PC-9 (cell line): ENCODE data around the gene FGF9. TPM values are rescaled to one million over a fixed set of nuclear protein-coding genes. Genes with fewer than 3 reads are reported as not detected.
A peak's percentile ranks its signal among the peaks of the same experiment; 100 is the strongest.

Experiments
- BruUV-seq: library from RNA; stranded (reverse); fragments of 400-500 nt; replicated peaks from 2 replicates; lab custom pipeline; 2021; lab: Mats Ljungman, UMichigan
- CTCF ChIA-PET: fragments of 300-600 bp; sonication (Branson Sonifier 250); formaldehyde crosslinking; loops from one replicate; lab custom pipeline; 2022; ENCODE audit warnings: antibody characterized with exemption; lab: Charles Lee
- POLR2A ChIA-PET: fragments of 300-600 bp; sonication (Branson Sonifier 250); formaldehyde crosslinking; loops from one replicate; lab custom pipeline; 2022; ENCODE audit warnings: antibody characterized with exemption; ENCODE audit not compliant: unreplicated experiment; lab: Charles Lee
- DNase-seq, 2 experiments: peaks; one replicate each; pipeline versions ENCODE4 v3.0.0 to v3.0.0-alpha.2; 2015 to 2022; ENCODE audit warnings: mixed read lengths in 1 of 2
- H2AFZ ChIP-seq: fragments of 200-600 bp; sonication (generic); 2 replicates; pipeline ENCODE4 v1.8.1; 2017; ENCODE audit warnings: antibody characterized with exemption
- H3F3A ChIP-seq: fragments of 200-600 bp; sonication (generic); 2 replicates; pipeline ENCODE4 v1.8.1; 2017; ENCODE audit warnings: antibody characterized with exemption, mild to moderate bottlenecking, low read depth; ENCODE audit not compliant: insufficient read depth
- H3K27ac ChIP-seq: fragments of 200-600 bp; sonication (generic); 2 replicates; pipeline ENCODE4 v1.6.1; 2016; ENCODE audit warnings: mixed run types
- H3K27me3 ChIP-seq: fragments of 200-600 bp; sonication (generic); 2 replicates; pipeline ENCODE4 v1.6.1; 2016; ENCODE audit warnings: low read depth, mixed run types; ENCODE audit not compliant: insufficient read depth
- H3K36me3 ChIP-seq: fragments of 200-600 bp; sonication (generic); 2 replicates; pipeline ENCODE4 v1.6.1; 2016; ENCODE audit warnings: low read depth, mixed run types
- H3K4me1 ChIP-seq: fragments of 200-600 bp; sonication (generic); replicated peaks from 2 replicates; pipeline ENCODE4 v1.6.1; 2016; ENCODE audit warnings: mixed run types; ENCODE audit not compliant: insufficient read depth
- H3K4me2 ChIP-seq: fragments of 200-600 bp; sonication (generic); 2 replicates; pipeline ENCODE4 v1.6.1; 2017; ENCODE audit warnings: mixed run types
- H3K4me3 ChIP-seq: fragments of 200-600 bp; sonication (generic); 2 replicates; pipeline ENCODE4 v1.6.1; 2016; ENCODE audit warnings: mixed run types
- H3K79me2 ChIP-seq: fragments of 200-600 bp; sonication (generic); 2 replicates; pipeline ENCODE4 v1.6.1; 2017; ENCODE audit warnings: low read depth, mixed run types
- H3K9me2 ChIP-seq: fragments of 200-600 bp; sonication (generic); 2 replicates; pipeline ENCODE4 v1.8.1; 2017; ENCODE audit warnings: mild to moderate bottlenecking; ENCODE audit not compliant: insufficient read depth
- H3K9me3 ChIP-seq: fragments of 200-600 bp; sonication (generic); 2 replicates; pipeline ENCODE4 v1.8.1; 2016; ENCODE audit warnings: low read depth; ENCODE audit not compliant: insufficient read depth
- H4K20me1 ChIP-seq: fragments of 200-600 bp; sonication (generic); 2 replicates; pipeline ENCODE4 v1.8.1; 2017; ENCODE audit not compliant: insufficient read depth
- EZH2 ChIP-seq: fragments of 200-600 bp; sonication (generic); IDR thresholded peaks from 2 replicates; pipeline ENCODE4 v1.8.0; 2017; ENCODE audit warnings: antibody characterized with exemption, low read depth
- intact Hi-C: fragments of 100-400 bp; cut with micrococcal nuclease; formaldehyde crosslinking; loops from one replicate; pipeline ENCODE4 v1.10.0; 2022; ENCODE audit not compliant: unreplicated experiment
- total RNA-seq: library from RNA; stranded (reverse); gene quantifications from 2 replicates; pipeline ENCODE4 v1.2.3, GENCODE V29; 2021
- TF ChIP-seq, protein P1 (sequence below): fragments of 200-600 bp; sonication (generic); conservative IDR thresholded peaks from 2 replicates; pipeline ENCODE4 v1.6.1; 2017; ENCODE audit warnings: mixed run types, antibody characterized with exemption, mild to moderate bottlenecking, moderate library complexity

Gene FGF9
- total RNA-seq, 1 experiment from 2014 or later: not detected

DNA sequence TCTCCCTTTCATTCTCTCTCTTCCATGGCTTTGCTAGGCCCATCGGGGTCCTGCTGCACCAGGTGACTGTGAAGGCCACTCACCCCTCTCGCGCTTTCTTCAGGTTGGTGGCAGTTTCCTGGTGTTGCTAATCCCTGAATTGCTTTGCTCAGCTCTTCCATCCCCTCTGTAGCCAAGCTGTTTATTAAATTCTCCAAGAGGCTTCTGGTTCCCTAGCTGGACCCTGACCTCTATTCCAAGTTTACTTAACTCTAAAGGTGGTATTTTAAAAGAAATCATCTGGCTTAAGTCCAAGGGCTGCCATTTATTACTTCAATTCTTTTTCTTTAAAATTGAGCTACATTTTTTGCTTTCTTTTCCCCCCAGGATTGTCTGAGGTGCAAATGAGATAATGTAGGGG lies 34.2 kb upstream of the FGF9 start:
- Histone ChIP-seq H3K27me3 (peaks cover 52% of the 10 kb centered on the region), H3K4me1 (peaks cover 5% of the 10 kb centered on the region; the same call in 1 of the 2 replicates), H2AFZ (no peak overlapping the region), H3K9me2 (no peaks in the 10 kb centered on the region), H3K27ac (no peak overlapping the region), H3K9me3 (0 out of 2 replicates have a peak, but pooled peaks cover 2% of the 10 kb centered on the region), H3K36me3 (no peaks in the 10 kb centered on the region), H3K79me2 (no peaks in the 10 kb centered on the region), H3K4me2 (no peak overlapping the region), H3K4me3 (no peak overlapping the region), H3F3A (peaks cover 11% of the 10 kb centered on the region; the same call in 1 of the 2 replicates), H4K20me1 (no peaks in the 10 kb centered on the region)
- BruUV-seq: no TSS peak
- intact Hi-C loops: no loop called here
- DNase-seq: no peak
- POLR2A ChIA-PET: no interaction called here
- no peak for TF ChIP-seq EZH2
- TF ChIP-seq, protein P1, sequence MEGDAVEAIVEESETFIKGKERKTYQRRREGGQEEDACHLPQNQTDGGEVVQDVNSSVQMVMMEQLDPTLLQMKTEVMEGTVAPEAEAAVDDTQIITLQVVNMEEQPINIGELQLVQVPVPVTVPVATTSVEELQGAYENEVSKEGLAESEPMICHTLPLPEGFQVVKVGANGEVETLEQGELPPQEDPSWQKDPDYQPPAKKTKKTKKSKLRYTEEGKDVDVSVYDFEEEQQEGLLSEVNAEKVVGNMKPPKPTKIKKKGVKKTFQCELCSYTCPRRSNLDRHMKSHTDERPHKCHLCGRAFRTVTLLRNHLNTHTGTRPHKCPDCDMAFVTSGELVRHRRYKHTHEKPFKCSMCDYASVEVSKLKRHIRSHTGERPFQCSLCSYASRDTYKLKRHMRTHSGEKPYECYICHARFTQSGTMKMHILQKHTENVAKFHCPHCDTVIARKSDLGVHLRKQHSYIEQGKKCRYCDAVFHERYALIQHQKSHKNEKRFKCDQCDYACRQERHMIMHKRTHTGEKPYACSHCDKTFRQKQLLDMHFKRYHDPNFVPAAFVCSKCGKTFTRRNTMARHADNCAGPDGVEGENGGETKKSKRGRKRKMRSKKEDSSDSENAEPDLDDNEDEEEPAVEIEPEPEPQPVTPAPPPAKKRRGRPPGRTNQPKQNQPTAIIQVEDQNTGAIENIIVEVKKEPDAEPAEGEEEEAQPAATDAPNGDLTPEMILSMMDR: no peak
- CTCF ChIA-PET: interaction anchor here (0.8 kb wide), 1 partner anchor 126 kb away, joined by 3 read pairs; no protein-coding TSS in a partner anchor

DNA sequence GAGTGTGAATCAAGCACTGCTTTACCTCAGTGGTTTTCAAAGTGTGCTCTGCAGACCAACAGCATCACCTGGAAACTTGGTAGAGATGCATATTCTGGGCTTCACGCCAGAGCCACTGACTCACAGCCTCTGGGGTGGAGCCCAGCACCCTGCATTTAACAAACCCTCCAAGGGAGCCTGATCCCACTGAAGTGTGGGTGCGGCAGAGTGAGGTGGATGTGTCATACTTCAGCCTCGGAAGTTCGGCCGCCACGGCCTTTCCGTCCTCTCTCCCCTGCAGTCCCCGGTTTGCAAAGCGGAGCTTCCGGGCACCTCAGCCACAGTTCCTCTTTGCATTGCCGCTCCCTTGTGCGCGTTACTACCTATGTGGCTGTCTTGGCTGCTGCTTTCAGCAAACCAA lies 33.6 kb upstream of the FGF9 start:
- no peak overlapping the region for H3K27ac ChIP-seq
- H3K4me3 ChIP-seq: 0 out of 2 replicates have a peak overlapping the region, but pooled peaks have one; percentile 4
- ChIA-PET CTCF (interaction anchor here (0.8 kb wide), 1 partner anchor 126 kb away, joined by 3 read pairs; no protein-coding TSS in a partner anchor), POLR2A (no interaction called here)
- H3K4me1 ChIP-seq: peaks cover 5% of the 10 kb centered on the region; the same call in 1 of the 2 replicates
- peaks cover 54% of the 10 kb centered on the region for H3K27me3 ChIP-seq
- peak overlapping the region; percentile 52 for H3K4me2 ChIP-seq
- intact Hi-C loops: no loop called here
- DNase-seq: peak; percentile 77 to 79
- TF ChIP-seq, protein P1: no peak
- TF ChIP-seq EZH2: no peak
- H3K9me2 ChIP-seq: no peaks in the 10 kb centered on the region
- H2AFZ ChIP-seq: no peak overlapping the region
- 0 out of 2 replicates have a peak, but pooled peaks cover 2% of the 10 kb centered on the region for H3K9me3 ChIP-seq
- no peaks in the 10 kb centered on the region for H3K36me3 ChIP-seq
- H3F3A ChIP-seq: peaks cover 11% of the 10 kb centered on the region; the same call in 1 of the 2 replicates
- H3K79me2 ChIP-seq: no peaks in the 10 kb centered on the region
- no peaks in the 10 kb centered on the region for H4K20me1 ChIP-seq
- BruUV-seq: no TSS peak

DNA sequence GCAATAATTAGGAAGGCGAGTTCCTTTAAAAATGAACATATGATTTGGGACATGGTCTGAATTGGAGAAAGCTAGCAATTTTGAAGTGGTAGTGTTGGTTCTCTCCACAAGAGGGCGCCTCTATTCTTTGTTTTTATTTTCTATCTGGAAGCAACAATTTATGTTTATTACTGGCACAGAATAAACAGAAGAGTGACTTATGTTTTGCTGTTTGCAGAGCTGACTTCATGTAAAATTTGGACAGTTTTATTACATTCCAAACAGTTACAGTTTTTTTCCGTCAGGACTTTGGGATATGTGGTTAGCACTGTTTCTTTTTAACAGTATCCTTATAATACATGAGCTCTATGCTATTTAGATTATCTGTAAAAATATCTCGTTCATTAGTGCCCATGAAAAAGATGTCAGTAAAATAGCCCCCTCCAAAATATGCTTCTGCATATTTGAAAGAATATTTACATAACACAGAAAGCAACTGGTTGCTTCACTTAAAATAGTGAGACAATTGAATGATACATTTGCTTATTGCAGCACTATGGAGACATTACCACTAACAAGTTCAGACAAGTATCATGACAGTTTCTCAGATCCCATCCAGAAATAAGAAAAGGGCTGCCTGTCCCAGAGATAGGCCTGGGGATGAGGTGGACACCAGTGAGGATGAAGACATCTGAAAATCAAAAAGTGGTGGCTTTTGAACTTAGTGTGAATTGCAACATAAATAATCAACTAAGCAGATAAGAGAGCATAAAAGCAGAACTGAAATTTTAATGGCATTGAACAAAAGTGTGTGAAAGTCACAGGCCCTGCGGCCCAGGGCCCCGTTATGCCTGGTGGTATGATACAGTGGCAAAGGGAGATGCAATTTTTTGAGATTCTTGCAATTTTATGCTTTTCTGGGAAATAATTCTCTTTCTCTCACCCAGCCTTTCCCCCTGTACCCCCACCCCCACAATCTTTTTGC lies 32.3 kb upstream of the FGF9 start:
- DNase-seq: peak in 1 of 2 experiments; percentile 1
- no peak overlapping the region for H3K27ac ChIP-seq
- H3K36me3 ChIP-seq: no peaks in the 10 kb centered on the region
- TF ChIP-seq, protein P1: peak; percentile 88
- no peak for TF ChIP-seq EZH2
- no peaks in the 10 kb centered on the region for H4K20me1 ChIP-seq
- POLR2A ChIA-PET: interaction anchor here (0.7 kb wide), 1 partner anchor 326 kb away, joined by 4 read pairs; no protein-coding TSS in a partner anchor
- intact Hi-C loops: no loop called here
- CTCF ChIA-PET: interaction anchor here (0.6 kb wide), 1 partner anchor 14 kb away, joined by 4 read pairs; no protein-coding TSS in a partner anchor
- no peak overlapping the region for H3K4me3 ChIP-seq
- H3K9me2 ChIP-seq: no peaks in the 10 kb centered on the region
- peaks cover 5% of the 10 kb centered on the region; the same call in 1 of the 2 replicates for H3K4me1 ChIP-seq
- H3K79me2 ChIP-seq: no peaks in the 10 kb centered on the region
- H3K9me3 ChIP-seq: 0 out of 2 replicates have a peak, but pooled peaks cover 2% of the 10 kb centered on the region
- no peak overlapping the region for H2AFZ ChIP-seq
- no TSS peak for BruUV-seq
- H3K27me3 ChIP-seq: peaks cover 52% of the 10 kb centered on the region
- H3F3A ChIP-seq: peaks cover 11% of the 10 kb centered on the region; the same call in 1 of the 2 replicates
- H3K4me2 ChIP-seq: no peak overlapping the region
